Placental epithelial cell (primary cell): ENCODE results near the gene ARHGEF40. TPM values are rescaled to one million over a fixed set of nuclear protein-coding genes. Genes with fewer than 3 reads are reported as not detected.

ENCODE experiments used
- small RNA-seq: library from RNA; depleted of rRNA; stranded (forward); fragments of <200 nt; gene quantifications from one replicate; pipeline ENCODE3, GENCODE V24; 2012
- total RNA-seq: library from RNA; depleted of rRNA; stranded (reverse); fragments of >200 nt; gene quantifications from 2 replicates; pipeline ENCODE4 v1.2.3, GENCODE V29; 2012

The ARHGEF40 gene
- 47.2 and 59.7 TPM in 2 replicates for total RNA-seq

DNA sequence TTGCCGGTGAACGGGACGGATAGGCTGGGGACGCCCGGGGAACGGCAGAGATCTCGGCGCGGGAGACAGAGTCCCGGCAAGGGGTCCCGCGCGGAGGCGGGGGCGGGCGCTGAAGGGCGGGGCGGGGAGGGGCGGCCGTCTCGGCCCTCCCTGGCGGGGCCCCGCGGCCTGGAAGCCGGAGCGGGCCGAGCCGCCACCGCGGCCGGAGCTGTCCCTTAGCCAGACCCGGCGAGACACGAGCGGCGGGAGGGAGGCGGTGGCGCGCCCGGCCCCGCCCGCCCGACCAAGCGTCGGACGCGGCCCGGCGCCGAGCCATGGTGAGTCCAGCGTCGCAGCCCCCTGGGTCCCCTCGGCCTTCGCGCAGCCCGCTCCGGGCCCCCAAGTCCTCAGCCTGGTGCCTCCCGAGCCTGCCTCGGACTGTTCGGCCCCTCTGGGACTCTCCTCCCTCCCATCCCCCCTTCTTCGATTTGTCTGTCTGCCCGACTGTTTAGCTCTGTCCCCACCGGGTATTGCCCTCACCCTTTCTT, at the start of gene ARHGEF40:
Gene ARHGEF40, plus strand, starts transcription at position 222 of the 527 bp plus-strand sequence. Its CDS starts 93 bp downstream, at position 315.

DNA sequence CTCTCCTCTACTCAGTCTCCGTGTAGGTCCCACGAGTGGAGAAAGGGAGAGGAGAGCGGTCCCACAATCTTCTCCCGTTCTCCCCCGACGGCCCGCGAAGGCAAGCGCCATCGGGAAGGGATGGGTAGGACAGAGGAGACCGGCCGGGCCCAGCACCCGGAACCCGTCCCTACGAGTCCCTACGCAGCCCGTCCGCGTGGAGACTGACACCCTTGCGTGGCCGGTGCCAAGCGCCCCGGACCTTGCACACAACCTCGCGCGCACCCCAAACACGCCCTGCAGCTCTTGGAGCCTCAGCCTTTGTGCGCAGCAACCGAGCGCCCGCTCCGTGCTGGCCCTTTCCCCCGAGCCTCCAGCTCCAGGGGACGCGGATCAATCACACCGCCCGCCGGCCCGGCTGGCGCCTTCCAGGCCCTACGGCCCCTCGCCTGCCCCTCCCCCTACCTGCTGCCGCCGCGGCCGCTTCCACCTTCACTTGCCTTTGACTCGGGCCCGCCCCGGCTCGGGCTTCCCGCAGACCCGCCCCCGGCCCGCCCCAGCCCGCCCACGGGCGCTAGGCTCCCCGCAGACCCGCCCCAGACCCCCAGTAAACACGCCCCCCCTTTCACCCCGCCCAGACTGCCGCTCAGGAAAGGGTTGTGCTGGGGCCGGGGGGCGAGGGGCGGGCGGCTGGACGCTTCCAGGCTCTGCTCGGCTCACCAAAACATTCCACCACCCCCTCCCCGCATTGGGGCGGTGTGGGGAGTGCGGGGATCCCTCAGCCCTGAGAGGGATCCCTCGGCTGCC, 45.3 kb upstream of the ARHGEF40 start, which contains the start of gene NDRG2:
Gene NDRG2, minus strand, starts transcription at position 477 of the 786 bp plus-strand sequence. CDS start 1,746 bp downstream, outside the sequence.

DNA sequence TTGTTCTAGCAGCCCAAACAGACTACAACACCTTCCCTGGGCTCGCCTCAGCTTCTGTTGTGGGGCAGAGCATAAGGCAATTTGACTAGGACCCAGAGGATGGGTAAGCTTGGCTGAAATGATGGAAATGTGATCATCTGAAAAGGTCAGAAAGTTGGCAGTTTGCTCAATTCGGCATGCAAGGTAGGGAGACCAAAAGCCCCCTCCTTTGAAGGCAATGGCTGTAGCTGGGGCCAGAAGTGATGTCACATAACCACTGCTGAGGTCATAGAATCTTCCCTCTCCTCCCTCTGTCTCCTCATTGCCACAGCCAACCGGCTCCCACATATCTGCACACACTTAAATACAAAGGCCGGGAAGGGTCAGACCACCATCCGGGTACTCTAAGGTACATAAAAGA, 40.2 kb upstream of the ARHGEF40 start, which contains the start of gene TPPP2:
Gene TPPP2, plus strand, starts transcription at position 301 of the 400 bp plus-strand sequence. CDS start 365 bp downstream, outside the sequence.

DNA sequence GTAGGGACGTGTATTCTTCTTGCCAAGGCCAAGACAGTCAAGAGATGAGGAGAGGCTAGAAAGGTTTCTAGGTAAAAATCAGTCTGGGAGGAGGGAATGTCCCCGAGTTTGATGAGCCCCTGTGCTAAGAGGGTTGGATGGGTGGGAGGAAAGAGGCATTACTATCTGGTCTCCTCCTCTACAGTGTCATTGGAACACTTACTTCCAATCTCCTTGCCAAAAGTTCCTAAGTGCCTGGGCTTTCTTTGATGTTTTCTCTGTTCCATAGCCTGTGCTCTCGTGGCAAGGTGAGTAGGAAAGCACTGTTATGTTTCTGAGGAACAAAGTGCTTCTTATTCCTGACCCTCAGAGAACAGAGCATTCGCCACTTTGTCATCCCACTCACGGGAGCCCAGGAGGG, 35.4 kb upstream of the ARHGEF40 start, which contains the start of gene RNASE13:
Gene RNASE13, minus strand, starts transcription at position 101 of the 400 bp plus-strand sequence. CDS start 519 bp downstream, outside the sequence.

DNA sequence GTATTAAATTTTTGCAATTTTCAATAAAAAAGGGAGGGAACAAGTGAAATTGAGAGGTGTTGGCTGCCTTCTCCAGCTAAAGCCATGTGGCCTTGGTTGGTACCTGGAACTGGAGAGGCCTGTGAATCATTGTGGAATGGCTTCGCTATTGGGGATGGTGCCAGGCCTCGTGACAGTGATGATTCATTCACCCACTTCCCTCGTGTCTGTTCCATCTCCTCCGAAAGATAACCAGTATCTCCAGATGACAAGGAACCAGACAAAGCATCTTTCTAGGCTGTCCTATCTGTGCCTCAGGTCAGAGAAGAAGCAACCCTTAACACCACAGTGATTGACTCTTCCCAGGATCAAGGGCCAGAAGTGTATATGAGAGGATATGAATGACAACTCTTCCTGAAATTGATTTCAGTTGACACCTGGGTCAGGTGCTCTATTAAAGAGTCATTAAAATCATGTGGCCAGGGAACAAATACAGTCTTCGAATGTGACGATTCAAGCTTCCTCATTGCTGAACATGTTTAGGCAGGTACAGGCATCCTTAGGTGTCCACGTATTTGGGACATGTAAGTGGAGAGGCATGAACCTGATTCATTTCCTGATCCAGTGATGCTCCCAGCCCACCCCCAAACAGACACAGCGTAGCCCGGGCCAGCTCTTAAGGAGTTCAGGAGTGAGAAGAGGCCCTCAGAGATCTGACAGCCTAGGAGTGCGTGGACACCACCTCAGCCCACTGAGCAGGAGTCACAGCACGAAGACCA, 28.2 kb upstream of the ARHGEF40 start, which contains the start of gene RNASE7:
Gene RNASE7, plus strand, starts transcription at position 687 of the 758 bp plus-strand sequence. CDS start 631 bp downstream, outside the sequence.

DNA sequence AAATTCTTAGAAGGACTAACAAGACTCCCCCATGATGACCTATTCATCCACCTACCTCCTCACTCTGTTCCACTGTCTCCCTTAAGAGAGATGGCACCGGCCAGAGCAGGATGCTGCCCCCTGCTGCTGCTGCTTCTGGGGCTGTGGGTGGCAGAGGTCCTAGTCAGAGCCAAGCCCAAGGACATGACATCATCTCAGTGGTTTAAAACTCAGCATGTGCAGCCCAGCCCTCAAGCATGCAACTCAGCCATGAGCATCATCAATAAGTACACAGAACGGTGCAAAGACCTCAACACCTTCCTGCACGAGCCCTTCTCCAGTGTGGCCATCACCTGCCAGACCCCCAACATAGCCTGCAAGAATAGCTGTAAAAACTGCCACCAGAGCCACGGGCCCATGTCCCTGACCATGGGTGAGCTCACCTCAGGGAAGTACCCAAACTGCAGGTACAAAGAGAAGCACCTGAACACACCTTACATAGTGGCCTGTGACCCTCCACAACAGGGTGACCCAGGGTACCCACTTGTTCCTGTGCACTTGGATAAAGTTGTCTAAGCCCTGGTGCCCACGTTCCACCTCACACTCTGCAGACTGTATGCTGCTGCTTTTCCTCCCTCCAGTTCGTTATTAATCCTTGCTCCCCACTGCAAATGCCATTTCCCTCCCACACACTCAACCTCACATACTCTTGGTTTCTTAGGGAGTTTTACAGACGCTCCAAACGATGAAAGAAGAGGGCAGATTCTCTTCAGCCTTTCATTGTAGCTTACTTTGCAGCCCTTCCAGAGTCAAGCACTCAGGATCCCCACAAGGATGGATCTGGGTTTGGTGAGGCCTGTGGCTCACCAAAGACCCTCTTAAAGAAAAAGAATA, 12.1 kb upstream of the ARHGEF40 start, which contains the start of gene RNASE8:
Gene RNASE8, plus strand, starts transcription at position 20 of the 873 bp plus-strand sequence. Its CDS starts 71 bp downstream, at position 91.

DNA sequence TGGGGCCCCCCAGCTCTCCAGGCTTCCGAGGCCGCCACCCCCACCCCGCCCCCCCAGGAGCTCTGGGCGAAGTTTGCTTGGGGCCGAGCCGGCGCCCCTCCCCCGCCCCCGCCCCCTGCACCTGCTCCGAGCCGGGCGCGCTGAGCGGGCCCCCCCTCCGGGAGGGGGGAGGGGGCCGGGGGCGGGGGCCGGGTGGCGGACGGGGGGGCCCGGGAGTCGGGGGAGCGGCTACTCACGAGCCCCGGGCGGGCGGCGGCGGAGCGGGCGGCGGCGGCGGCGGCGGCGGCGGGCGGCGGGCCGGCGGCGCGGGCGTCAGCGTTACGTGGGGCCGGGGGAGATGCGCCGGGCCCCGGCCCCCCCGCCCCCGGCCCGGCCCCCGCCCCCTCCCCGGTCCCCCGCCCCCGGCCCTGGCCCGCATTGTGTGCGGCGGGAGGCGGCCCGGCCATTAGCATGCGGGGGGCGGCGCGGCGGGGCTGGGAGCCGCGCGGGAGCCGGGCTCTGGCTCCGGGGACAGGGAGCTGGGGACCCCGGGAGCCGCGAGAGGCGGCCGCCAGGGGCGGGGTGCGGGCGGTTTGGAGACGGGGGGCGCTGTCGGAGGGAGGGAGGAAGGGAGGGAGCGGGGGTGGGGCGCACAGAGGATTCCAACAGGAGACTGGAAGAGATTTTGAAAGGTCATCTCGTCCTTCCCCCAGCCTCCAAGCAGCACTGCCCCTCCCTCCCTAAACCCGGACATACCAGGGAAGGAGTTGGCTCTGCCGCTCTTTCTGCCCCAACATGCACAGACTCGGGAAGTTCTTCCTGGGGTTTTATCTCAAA, 28.2 kb downstream of the ARHGEF40 start, which contains the start of gene ZNF219:
Gene ZNF219, minus strand, starts transcription at position 580 of the 816 bp plus-strand sequence. CDS start 5,064 bp downstream, outside the sequence.

DNA sequence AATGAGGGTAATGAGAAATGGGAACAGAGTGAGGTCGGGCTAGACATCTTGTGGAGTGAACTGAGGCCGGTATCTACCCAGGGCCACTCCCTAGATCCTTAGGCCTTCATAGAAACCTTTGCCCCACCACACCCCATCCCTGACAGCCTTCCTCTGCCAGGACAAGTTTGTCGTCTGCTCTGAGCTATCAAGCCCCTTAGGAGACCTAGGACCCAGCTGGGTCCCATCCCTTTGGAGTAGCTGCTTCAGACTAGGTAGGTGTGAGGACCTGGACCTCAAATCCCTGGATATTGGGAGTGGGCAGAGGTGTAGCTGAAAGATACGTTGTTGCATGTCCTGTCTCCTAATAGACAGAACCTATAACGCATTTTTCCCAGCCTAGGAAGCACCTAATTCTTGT, 30.8 kb downstream of the ARHGEF40 start, which contains the start of gene TMEM253:
Gene TMEM253, plus strand, starts transcription at position 136 of the 400 bp plus-strand sequence. CDS start 278 bp downstream, outside the sequence.

Small RNAs within 50 kb of the gene (small RNA-seq; reads per million reads assigned to genes)
- not detected for gene RNU6-252P

Other genes with a start within 250 kb of the ARHGEF40 start
- not detected in 2 replicates for gene RNASE3, start 178.9 kb upstream of the ARHGEF40 start, total RNA-seq
- not detected in 2 replicates for gene RNASE2, start 114.8 kb upstream of the ARHGEF40 start, total RNA-seq
- 65.2 and 66.5 TPM in 2 replicates for gene METTL17, start 80.3 kb upstream of the ARHGEF40 start, total RNA-seq
- 1.4 and 3.9 TPM in 2 replicates for gene SLC39A2, start 71.0 kb upstream of the ARHGEF40 start, total RNA-seq
- gene NDRG2, start 45.2 kb upstream of the ARHGEF40 start, total RNA-seq = 8.5 and 98.9 TPM in 2 replicates
- gene TPPP2, start 40.1 kb upstream of the ARHGEF40 start, total RNA-seq = not detected in 2 replicates
- not detected in 2 replicates for gene RNASE13, start 35.5 kb upstream of the ARHGEF40 start, total RNA-seq
- not detected in 2 replicates for gene RNASE7, start 27.9 kb upstream of the ARHGEF40 start, total RNA-seq
- gene RNASE8, start 12.5 kb upstream of the ARHGEF40 start, total RNA-seq = not detected in 2 replicates
- gene ZNF219, start 28.4 kb downstream of the ARHGEF40 start, total RNA-seq = 4.8 and 8.6 TPM in 2 replicates
- gene TMEM253, start 30.8 kb downstream of the ARHGEF40 start, total RNA-seq = 0.33 TPM in 1 of 2 replicates, not detected in the other
- gene OR5AU1, start 85.8 kb downstream of the ARHGEF40 start, total RNA-seq = not detected in 2 replicates
- gene HNRNPC, start 199.1 kb downstream of the ARHGEF40 start, total RNA-seq = 435 and 934 TPM in 2 replicates
- gene RPGRIP1, start 209.8 kb downstream of the ARHGEF40 start, total RNA-seq = not detected in 2 replicates